Cardiac muscle cell (in vitro differentiated cells and primary cell): ENCODE results near the gene MTTP. TPM values are rescaled to one million over a fixed set of nuclear protein-coding genes. Genes with fewer than 3 reads are reported as not detected.
A peak's percentile ranks its signal among the peaks of the same experiment; 100 is the strongest.

ENCODE experiments used
- DNase-seq, 2 donors: peaks; one replicate each; pipeline versions ENCODE4 v3.0.0 to v3.0.0-alpha.2; 2010 to 2017; ENCODE audit warnings: low read depth in 1 of 2, low spot score in 1 of 2
- H3K27ac ChIP-seq: fragments of 200-600 bp; sonication (generic); 2 replicates; pipeline ENCODE4 v1.5.1; 2016
- H3K27me3 ChIP-seq: fragments of 200-600 bp; sonication (generic); 2 replicates; pipeline ENCODE4 v1.6.0; 2016; ENCODE audit warnings: control low read depth
- H3K36me3 ChIP-seq: fragments of 200-600 bp; sonication (generic); 2 replicates; pipeline ENCODE4 v1.5.1; 2016; ENCODE audit warnings: control low read depth
- H3K4me1 ChIP-seq: fragments of 200-600 bp; sonication (generic); 2 replicates; pipeline ENCODE4 v1.8.1; 2017; ENCODE audit warnings: low read depth, mild to moderate bottlenecking, mixed run types
- H3K4me3 ChIP-seq: fragments of 200-600 bp; sonication (generic); 2 replicates; pipeline ENCODE4 v1.5.1; 2016; ENCODE audit warnings: mild to moderate bottlenecking
- H3K9me3 ChIP-seq: fragments of 200-600 bp; sonication (generic); 2 replicates; pipeline ENCODE4 v1.5.1; 2017; ENCODE audit warnings: low read depth, mild to moderate bottlenecking, control low read depth
- polyA plus RNA-seq: library from polyadenylated mRNA; unstranded; fragments of >200 nt; fragmentation: Nextera tagmentation; extraction: Ambion mirVana; gene quantifications from 2 replicates; pipeline ENCODE4 v1.2.1, GENCODE V29; 2016
- total RNA-seq: library from RNA; depleted of rRNA; stranded (reverse); fragments of >200 nt; gene quantifications from 2 replicates; pipeline ENCODE4 v1.2.3, GENCODE V29; 2016
- TF ChIP-seq, protein P1 (sequence below): IDR thresholded peaks from 2 replicates; pipeline ENCODE4 v1.5.1; 2012; ENCODE audit warnings: low read depth, mild to moderate bottlenecking, low read length

Gene MTTP
- total and polyA plus RNA-seq, 2 experiments from 2014 or later: 0.69 to 2.1 TPM

DNA sequence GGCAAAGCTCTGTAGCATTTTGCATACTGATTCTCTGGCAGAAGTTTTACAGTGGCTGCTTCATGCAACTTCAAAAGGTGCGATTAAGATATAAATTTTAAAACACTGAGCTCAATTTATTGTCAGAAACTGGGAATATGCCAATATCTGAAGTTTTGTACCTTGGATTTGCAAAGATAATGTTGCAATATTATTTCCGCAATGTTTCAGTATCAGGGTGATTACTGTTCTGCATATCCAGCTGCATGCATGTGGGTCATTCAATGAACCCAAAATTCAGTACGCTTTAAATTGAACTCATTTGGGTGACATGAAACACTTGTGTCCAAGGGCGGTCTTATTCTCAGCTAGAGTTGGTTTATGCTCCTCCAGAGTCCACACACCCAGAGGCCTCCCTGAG, 37.0 kb upstream of the MTTP start:
- H3K4me3 ChIP-seq: no peak overlapping the region
- DNase-seq: no peak
- no peak overlapping the region for H3K27ac ChIP-seq
- H3K9me3 ChIP-seq: no peaks in the 10 kb centered on the region
- H3K36me3 ChIP-seq: no peaks in the 10 kb centered on the region
- no peaks in the 10 kb centered on the region for H3K4me1 ChIP-seq
- H3K27me3 ChIP-seq: no peaks in the 10 kb centered on the region
- TF ChIP-seq, protein P1, sequence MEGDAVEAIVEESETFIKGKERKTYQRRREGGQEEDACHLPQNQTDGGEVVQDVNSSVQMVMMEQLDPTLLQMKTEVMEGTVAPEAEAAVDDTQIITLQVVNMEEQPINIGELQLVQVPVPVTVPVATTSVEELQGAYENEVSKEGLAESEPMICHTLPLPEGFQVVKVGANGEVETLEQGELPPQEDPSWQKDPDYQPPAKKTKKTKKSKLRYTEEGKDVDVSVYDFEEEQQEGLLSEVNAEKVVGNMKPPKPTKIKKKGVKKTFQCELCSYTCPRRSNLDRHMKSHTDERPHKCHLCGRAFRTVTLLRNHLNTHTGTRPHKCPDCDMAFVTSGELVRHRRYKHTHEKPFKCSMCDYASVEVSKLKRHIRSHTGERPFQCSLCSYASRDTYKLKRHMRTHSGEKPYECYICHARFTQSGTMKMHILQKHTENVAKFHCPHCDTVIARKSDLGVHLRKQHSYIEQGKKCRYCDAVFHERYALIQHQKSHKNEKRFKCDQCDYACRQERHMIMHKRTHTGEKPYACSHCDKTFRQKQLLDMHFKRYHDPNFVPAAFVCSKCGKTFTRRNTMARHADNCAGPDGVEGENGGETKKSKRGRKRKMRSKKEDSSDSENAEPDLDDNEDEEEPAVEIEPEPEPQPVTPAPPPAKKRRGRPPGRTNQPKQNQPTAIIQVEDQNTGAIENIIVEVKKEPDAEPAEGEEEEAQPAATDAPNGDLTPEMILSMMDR: no peak

DNA sequence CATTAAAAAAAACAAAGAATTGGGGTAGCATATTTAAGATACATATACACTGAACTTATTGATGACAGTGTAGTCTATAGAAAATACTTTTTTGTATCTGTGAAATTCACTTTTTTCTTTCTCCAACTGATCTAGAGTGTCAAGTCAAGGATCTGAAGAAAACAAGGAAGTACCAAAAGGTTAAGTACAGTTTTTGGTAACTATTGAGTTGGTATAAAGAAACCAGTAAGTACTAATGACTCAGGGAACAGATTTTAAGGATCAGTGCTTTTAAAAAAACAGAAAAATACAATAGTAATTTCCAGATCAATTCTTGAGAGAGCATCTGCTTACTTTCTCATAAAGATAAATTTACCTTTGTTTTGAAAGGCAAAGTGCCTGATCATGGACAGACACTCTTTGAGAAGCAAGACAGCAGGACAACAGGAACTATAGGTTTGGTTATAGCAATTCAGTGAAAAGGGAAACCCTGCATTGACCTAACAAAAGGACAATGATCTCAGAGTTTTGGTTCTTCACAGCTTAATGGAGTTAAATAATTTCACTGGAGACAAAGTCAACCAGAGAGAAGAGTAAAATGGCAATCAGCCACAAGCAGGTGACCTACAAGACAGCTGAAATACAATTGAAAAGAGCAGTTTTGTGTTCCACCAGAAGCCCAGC, 34.2 kb upstream of the MTTP start:
- H3K36me3 ChIP-seq: no peaks in the 10 kb centered on the region
- DNase-seq: no peak
- no peak overlapping the region for H3K27ac ChIP-seq
- TF ChIP-seq, protein P1: no peak
- H3K27me3 ChIP-seq: no peaks in the 10 kb centered on the region
- H3K4me1 ChIP-seq: no peaks in the 10 kb centered on the region
- no peaks in the 10 kb centered on the region for H3K9me3 ChIP-seq
- no peak overlapping the region for H3K4me3 ChIP-seq

GRCh38 chr4:99552872-99553271, 21.8 kb upstream of the MTTP start:
- no peak overlapping the region for H3K4me3 ChIP-seq
- no peaks in the 10 kb centered on the region for H3K36me3 ChIP-seq
- no peak overlapping the region for H3K27ac ChIP-seq
- no peaks in the 10 kb centered on the region for H3K9me3 ChIP-seq
- no peak for DNase-seq
- TF ChIP-seq, protein P1: no peak
- no peaks in the 10 kb centered on the region for H3K27me3 ChIP-seq
- H3K4me1 ChIP-seq: no peaks in the 10 kb centered on the region

DNA sequence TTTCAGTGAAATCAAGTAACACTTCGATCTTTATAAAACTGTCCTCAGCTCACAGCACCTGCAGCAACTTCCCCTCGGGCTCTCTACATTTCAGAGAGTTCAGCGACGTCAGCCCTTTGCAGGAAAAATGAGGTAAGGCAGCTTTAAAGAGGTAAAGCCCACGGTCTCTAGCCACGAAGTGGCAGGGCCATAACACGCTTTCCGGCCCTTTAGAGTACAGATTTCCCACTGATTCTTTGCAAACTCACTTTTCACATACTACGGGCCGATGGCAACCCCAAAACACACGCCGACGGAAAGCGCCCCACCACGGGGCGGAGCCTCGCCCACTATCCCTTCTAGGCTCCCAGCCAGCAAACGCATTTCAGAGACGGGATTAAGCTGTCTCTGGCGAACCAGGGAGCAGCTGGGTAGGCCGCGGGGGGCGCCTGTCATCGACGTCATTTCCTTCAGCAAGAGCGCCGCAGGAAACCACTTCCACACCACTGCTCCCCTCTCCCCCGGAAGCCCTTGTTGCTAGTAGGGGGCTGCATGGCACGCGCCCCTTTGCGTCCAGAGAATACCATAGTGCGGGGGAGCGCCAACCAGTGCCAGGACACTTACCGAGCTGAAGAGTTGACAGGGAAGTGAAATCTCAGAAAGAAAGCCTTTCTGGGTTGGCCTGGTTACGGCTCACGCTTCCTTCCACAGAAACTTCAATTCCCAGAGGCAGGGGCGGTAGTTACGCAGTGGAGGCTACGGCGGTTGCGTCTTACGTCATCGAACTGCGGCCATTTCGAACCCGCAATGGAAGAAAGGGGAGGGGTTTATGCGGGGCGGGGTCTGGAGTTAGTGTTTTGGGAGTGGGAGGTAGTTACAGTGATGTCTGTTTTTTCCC, 11.1 kb upstream of the MTTP start, which contains the start of gene TRMT10A:
Gene TRMT10A, minus strand, starts transcription at position 730 of the 877 bp plus-strand sequence. CDS start 4,701 bp downstream, outside the sequence.
- peak within 1 kb of the TSS; percentile 59 for H3K4me3 ChIP-seq
- H3K9me3 ChIP-seq: no peaks in the 10 kb centered on the region
- H3K36me3 ChIP-seq: no peaks in the 10 kb centered on the region
- peak; percentile 98 to 99 for DNase-seq
- H3K27me3 ChIP-seq: no peaks in the 10 kb centered on the region
- TF ChIP-seq, protein P1: peak; percentile 19
- peak within 1 kb of the TSS; percentile 96 for H3K27ac ChIP-seq
- H3K4me1 ChIP-seq: no peaks in the 10 kb centered on the region

- no peak for DNase-seq
- Histone ChIP-seq H3K27me3 (no peaks in the 10 kb centered on the region), H3K36me3 (no peaks in the 10 kb centered on the region), H3K9me3 (no peaks in the 10 kb centered on the region), H3K27ac (no peak overlapping the region), H3K4me1 (no peaks in the 10 kb centered on the region), H3K4me3 (no peak overlapping the region)
- TF ChIP-seq, protein P1: no peak
Observed at GRCh38 chr4:99564921-99565320, 9.7 kb upstream of the MTTP start.
